Effector memory CD8-positive, alpha-beta T cell (primary cell): ENCODE data around the gene CRAT.

Experiments used
- ATAC-seq: fragments of 150-1000 bp; cut with Tn5 transposase; replicated peaks from 2 replicates; pipeline ENCODE4 v1.10.0; 2021; ENCODE audit warnings: mild to moderate bottlenecking, moderate library complexity
- DNase-seq, 3 experiments: peaks; one replicate each; pipeline ENCODE4 v3.0.0; 2021
- H3K27ac Mint-ChIP-seq, 2 donors: one replicate each; pipeline ENCODE4 v1.8.0; 2022; ENCODE audit warnings: mild to moderate bottlenecking in 2 of 2, mixed read lengths in 2 of 2, moderate library complexity in 2 of 2
- H3K27me3 Mint-ChIP-seq, 2 donors: one replicate each; pipeline ENCODE4 v1.8.0; 2022; ENCODE audit warnings: mixed read lengths in 2 of 2
- H3K36me3 Mint-ChIP-seq: one replicate; pipeline ENCODE4 v1.8.0; 2022; ENCODE audit warnings: mild to moderate bottlenecking, moderate library complexity, mixed read lengths; ENCODE audit not compliant: insufficient read depth
- H3K4me1 Mint-ChIP-seq, 2 donors: one replicate each; pipeline ENCODE4 v1.8.0; 2022; ENCODE audit warnings: low read depth in 2 of 2, mixed read lengths in 2 of 2
- H3K4me3 Mint-ChIP-seq, 2 donors: one replicate each; pipeline ENCODE4 v1.8.0; 2022; ENCODE audit warnings: mild to moderate bottlenecking in 2 of 2, mixed read lengths in 2 of 2, moderate library complexity in 2 of 2
- H3K9me3 Mint-ChIP-seq, 2 donors: one replicate each; pipeline ENCODE4 v1.8.0; 2022; ENCODE audit warnings: mixed read lengths in 2 of 2

The CRAT gene

DNA sequence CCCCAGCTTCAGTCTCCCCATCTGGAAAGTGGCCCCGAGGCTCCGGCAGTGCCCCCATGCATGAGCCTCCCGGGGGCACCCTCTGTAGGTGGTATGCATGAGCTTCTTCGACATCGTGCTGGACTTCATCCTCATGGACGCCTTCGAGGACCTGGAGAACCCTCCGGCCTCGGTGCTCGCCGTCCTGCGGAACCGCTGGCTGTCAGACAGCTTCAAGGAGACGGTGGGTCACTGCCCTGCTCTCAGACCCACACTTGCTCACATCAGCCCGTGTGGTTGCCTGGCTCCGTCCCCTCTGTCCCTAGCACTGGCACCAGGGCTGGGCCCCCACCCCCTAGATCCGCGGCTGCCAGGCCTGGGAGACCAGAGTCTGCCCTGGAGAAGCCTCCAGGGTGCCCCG lies 42.5 kb downstream of the CRAT start:
- no peaks in the 10 kb centered on the region for H3K27me3 Mint-ChIP-seq
- peak overlapping the region in 1 of 2 donors; percentile 70 for H3K4me3 Mint-ChIP-seq
- peaks cover 39% of the 10 kb centered on the region for H3K36me3 Mint-ChIP-seq
- H3K4me1 Mint-ChIP-seq, result peaks cover 11 to 30% of the 10 kb centered on the region in 2 donors
- H3K27ac Mint-ChIP-seq, result peak overlapping the region; percentile 87 to 94
- no peak for ATAC-seq
- no peak for DNase-seq
- H3K9me3 Mint-ChIP-seq, result no peaks in the 10 kb centered on the region

DNA sequence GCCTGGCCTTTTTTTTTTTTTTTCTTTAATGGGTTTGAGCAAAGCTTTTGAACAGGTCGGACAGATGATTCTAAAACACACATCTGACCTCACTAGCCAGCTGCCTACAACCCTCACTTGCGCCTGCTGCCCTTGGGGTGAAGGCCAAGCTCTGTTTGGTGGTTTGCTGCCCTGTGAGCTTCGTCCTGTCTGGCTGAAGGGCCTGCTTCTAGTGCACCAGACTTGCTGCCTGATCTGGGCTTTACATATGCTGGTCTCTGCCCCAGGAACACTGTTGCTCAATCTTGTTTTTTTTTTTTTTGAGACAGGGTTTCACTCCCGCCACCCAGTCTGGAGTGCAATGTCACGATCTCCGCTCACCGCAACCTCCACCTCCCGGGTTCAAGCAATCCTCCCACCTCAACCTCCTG lies 46.1 kb downstream of the CRAT start:
- no peaks in the 10 kb centered on the region for H3K27me3 Mint-ChIP-seq
- ATAC-seq (no peak), DNase-seq (no peak)
- H3K27ac Mint-ChIP-seq, result no peak overlapping the region
- no peak overlapping the region for H3K4me3 Mint-ChIP-seq
- peaks cover 45% of the 10 kb centered on the region for H3K36me3 Mint-ChIP-seq
- no peaks in the 10 kb centered on the region for H3K9me3 Mint-ChIP-seq
- H3K4me1 Mint-ChIP-seq, result peaks cover 8 to 12% of the 10 kb centered on the region in 2 donors

DNA sequence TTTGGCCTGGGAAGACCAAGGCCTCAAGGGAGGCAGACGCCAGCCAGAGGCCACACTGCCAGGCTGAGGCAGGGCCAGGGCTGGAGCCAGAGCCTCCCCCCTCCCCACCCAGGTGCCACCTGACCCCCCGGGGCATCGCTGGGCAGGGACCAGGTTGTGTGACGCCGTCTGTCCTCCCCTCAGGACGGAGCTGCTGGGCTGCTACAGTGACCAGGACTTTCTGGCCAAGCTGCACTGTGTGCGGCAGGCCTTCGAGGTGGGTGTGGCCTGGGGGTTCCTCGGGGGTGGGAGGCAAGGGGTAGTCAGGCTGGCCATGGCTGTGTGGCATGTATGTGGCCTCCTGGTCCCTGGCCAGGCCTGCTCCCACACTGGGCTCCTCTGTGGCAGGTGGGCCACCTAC lies 47.5 kb downstream of the CRAT start:
- no peak overlapping the region for H3K27ac Mint-ChIP-seq
- no peaks in the 10 kb centered on the region for H3K27me3 Mint-ChIP-seq
- H3K4me3 Mint-ChIP-seq, result no peak overlapping the region
- peaks cover 0 to under 1% of the 10 kb centered on the region in 2 donors for H3K4me1 Mint-ChIP-seq
- peaks cover 44% of the 10 kb centered on the region for H3K36me3 Mint-ChIP-seq
- no peaks in the 10 kb centered on the region for H3K9me3 Mint-ChIP-seq
- no peak for ATAC-seq
- DNase-seq, result no peak

DNA sequence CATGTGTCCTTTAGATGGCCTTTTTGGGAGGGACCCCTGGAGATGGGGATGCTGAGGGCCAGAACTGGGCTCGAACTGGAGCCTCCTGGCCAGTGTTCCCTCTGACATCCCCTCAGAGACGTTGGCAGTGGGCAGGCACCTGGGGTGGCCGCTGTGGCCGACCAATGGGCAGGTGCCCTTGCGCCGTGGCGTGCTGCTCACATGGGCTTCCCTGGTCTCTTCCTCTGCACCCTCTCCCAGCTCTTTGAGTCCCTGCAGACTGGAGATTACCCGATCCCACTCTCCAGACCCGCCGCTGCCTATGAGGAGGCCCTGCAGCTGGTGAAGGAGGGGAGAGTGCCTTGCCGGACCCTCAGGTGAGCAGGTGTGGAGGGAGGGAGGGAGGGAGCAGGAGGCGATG lies 49.6 kb downstream of the CRAT start:
- Mint-ChIP-seq H3K4me1 (no peaks in the 10 kb centered on the region), H3K4me3 (no peak overlapping the region), H3K27me3 (no peaks in the 10 kb centered on the region), H3K9me3 (no peaks in the 10 kb centered on the region), H3K36me3 (peaks cover 48% of the 10 kb centered on the region), H3K27ac (no peak overlapping the region)
- ATAC-seq (no peak), DNase-seq (no peak)

DNA sequence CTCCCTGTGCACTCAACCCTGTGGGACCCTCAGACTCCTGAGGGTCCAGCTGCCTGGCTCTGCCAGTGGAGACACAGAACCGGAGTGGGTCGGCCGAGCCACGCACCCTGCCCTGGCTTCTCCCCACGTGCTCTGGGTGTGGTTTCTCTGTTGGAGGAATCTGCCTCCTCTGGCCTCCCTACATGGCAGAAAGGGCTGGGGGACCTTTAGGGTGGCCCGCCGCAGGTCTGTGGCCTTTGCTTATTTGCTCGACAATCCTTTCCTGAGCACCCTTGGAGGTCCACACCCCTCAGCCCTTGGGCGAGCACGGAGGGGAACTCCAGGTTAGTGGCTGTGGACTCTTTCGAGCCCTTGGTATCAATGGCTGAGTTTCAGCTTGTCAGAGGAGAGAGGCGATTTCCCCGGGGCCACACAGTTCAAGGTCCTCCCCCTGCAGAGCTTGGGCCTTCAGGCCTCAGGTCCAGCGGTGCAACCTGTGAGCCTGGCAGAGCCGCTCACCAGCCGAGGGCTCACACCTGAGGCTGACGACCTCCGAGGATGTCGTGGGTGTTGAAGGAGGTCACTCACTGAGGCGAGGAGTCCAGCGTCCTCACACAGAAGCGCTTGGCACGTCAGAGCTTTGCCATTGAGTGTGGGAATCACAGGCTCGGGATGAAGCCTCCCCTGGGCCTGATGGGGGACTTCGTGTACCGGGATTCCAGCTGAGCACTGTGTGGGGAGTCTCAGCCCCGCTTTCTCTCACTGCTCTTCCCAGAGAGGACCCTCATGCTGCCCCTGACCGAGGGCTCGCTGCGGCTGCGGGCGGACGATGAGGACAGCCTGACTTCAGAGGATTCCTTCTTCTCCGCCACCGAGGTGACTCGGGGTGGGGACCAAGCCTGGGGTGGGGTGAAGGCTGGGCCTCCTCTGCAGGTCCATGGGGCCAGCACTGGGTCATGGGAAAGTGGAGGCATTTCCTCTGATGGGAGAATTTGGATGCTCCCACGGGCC lies 50.5 kb downstream of the CRAT start:
- DNase-seq, result no peak
- peaks cover 52% of the 10 kb centered on the region for H3K36me3 Mint-ChIP-seq
- H3K27ac Mint-ChIP-seq, result no peak overlapping the region
- no peak for ATAC-seq
- no peaks in the 10 kb centered on the region for H3K27me3 Mint-ChIP-seq
- no peaks in the 10 kb centered on the region for H3K4me1 Mint-ChIP-seq
- H3K9me3 Mint-ChIP-seq, result no peaks in the 10 kb centered on the region
- H3K4me3 Mint-ChIP-seq, result no peak overlapping the region

DNA sequence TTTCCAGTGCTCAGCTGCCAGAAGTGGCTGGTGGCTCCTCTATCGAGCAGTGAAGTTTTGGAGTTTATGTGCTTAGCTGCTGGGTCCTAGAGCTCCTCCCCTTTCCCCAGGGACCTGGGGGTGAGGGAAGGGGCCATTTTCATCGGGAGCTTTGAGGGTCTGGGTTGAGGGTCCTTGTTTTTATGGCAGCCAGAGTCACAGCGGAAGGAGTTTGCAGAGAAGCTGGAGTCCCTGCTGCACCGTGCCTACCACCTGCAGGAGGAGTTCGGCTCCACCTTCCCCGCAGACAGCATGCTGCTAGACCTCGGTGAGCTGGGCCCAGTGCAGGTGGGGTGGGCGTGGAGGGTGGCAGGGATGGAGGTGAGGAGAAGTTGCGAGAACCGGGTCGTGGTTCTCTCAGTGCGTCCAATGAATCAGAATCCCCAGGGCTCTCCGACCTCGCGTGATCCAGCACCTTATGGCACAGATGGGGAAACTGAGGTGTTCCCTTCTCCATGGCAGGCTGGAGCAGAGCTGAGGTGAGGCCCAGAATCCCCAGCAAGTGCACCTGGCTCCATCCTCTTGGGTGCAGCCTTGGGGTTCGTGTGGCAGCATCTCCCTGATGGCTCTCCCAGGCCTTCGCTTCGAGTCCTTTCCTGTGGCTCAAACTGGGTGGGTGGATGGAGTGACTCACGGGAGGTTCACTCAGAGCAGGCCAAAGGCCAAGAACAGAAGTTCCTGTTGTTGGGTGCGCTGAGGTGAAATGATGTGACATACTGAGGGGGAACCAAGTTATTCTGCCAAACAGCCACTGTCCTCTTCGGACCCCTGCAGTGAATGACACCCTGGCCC lies 51.4 kb downstream of the CRAT start:
- ATAC-seq (no peak), DNase-seq (no peak)
- Mint-ChIP-seq H3K9me3 (no peaks in the 10 kb centered on the region), H3K27me3 (no peaks in the 10 kb centered on the region), H3K4me3 (no peak overlapping the region), H3K27ac (no peak overlapping the region), H3K36me3 (peaks cover 52% of the 10 kb centered on the region), H3K4me1 (no peaks in the 10 kb centered on the region)

DNA sequence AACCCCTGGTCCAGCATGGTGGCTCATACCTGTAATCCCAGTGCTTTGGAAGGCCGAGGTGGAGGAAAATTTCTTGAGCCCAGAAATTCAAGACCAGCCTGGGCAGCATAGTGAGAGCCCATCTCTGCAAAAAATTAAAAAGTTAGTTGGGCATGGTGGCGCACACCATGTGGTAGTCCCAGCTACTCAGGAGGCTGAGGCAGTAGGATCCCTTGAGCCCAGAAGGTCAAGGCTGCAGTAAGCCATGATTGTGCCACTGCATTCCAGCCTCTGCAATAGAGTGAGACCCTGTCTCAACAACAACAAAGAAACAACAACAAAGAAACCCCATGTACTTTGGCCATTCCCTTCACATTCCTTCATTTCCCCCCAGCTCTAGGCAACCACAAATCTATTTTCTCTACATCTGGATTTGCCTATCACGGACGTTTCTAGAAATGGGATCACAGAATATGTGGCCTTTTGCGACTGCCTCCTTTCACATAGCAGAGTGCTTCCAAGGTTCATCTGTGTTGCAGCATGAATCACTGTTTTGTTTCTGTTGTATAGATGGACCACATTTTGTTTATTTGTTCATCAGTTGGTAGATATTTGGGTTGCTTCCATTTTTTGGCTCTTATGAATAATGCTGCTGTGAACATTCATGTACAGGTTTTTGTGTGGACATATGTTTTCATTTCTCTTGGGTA lies 56.3 kb downstream of the CRAT start:
- DNase-seq (no peak), ATAC-seq (no peak)
- Mint-ChIP-seq H3K9me3 (no peaks in the 10 kb centered on the region), H3K4me1 (no peaks in the 10 kb centered on the region), H3K36me3 (peaks cover 65% of the 10 kb centered on the region), H3K4me3 (no peak overlapping the region), H3K27ac (no peak overlapping the region), H3K27me3 (no peaks in the 10 kb centered on the region)

DNA sequence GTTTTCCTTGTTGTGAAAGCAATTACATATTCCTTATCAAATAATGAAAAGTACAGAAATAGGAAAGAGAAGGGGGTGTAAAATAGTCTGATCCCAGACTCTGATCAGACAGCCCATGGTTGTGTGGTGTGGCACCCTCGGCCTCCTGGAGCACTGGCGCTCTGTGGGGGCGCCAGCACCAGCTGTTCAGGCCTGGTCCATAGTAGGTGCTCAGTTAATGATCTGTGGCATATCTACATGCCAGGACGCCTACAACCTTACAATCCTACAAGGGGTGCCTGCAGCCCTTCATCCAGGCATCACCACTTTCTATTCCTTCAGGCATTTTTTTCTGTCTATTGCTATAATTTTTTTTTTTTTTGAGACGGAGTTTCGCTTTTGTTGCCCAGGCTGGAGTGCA lies 57.6 kb downstream of the CRAT start:
- Mint-ChIP-seq H3K27me3 (no peaks in the 10 kb centered on the region), H3K27ac (no peak overlapping the region), H3K4me1 (no peaks in the 10 kb centered on the region), H3K9me3 (no peaks in the 10 kb centered on the region), H3K4me3 (no peak overlapping the region), H3K36me3 (peaks cover 69% of the 10 kb centered on the region)
- DNase-seq, result no peak
- no peak for ATAC-seq

DNA sequence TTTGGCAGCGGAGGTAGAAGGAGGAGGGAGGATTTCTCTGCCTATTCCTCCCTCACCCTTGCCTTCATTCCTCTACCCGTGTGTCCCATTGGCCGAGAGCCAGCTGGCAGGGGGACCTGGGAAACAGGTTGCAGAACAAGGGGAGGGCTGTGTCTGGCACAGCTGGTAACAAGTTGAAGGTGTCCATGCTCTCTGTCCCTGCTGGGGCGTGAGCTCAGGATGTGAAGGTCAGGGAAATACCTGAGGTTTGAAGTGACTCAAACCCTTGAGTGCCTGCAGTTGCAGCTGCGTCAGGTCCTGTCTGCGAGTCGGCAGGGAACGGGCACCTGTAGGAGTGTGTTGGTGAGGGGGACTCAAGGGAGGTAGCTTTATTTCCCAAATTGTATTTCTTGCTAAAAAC lies 58.0 kb downstream of the CRAT start:
- H3K9me3 Mint-ChIP-seq, result no peaks in the 10 kb centered on the region
- H3K27ac Mint-ChIP-seq, result no peak overlapping the region
- no peaks in the 10 kb centered on the region for H3K4me1 Mint-ChIP-seq
- H3K27me3 Mint-ChIP-seq, result no peaks in the 10 kb centered on the region
- no peak overlapping the region for H3K4me3 Mint-ChIP-seq
- no peak for ATAC-seq
- peaks cover 70% of the 10 kb centered on the region for H3K36me3 Mint-ChIP-seq
- DNase-seq, result no peak
